Fibroblast of skin of back (primary cell): ENCODE measurements around the gene TPRN.

ENCODE experiments used
- DNase-seq: peaks from one replicate; pipeline ENCODE4 v3.0.0-alpha.2; 2013

The TPRN gene

DNA sequence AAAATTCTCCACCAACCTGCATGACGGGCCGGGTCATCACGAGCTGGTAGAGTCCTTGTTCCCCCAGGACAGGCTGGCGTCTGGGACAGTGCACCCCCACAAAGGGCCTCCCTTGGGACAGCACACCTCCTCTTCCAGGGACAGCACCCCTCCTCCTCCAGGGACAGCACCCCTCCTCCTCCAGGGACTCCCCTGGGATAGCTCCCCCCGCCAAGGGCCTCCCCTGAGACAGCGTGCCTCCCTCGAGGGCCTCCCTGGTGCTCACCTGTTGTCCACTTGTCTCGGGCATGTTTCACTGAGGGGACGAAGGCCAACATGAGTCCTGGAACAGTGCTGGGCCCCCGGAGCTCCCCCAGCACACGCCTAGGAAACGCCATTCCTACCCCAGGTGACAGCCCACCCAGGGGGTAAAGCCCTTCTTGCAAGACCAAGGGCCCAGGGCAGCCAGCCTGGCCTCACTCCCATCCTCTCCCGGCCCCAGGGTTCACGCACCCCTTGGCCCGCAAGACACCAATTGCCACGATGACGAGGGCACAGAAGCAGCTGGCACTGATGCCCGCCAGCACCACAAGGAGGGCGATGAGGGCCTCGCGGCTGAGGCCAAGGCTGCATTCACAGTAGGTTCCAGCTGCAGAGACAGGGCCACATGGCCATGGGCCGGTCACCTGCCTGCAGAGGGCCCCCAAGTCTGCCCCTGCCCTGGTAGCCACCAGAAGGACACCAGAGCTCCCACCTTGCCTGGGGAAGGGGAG is 29.2 kb downstream of the TPRN start:
- no peak for DNase-seq

DNA sequence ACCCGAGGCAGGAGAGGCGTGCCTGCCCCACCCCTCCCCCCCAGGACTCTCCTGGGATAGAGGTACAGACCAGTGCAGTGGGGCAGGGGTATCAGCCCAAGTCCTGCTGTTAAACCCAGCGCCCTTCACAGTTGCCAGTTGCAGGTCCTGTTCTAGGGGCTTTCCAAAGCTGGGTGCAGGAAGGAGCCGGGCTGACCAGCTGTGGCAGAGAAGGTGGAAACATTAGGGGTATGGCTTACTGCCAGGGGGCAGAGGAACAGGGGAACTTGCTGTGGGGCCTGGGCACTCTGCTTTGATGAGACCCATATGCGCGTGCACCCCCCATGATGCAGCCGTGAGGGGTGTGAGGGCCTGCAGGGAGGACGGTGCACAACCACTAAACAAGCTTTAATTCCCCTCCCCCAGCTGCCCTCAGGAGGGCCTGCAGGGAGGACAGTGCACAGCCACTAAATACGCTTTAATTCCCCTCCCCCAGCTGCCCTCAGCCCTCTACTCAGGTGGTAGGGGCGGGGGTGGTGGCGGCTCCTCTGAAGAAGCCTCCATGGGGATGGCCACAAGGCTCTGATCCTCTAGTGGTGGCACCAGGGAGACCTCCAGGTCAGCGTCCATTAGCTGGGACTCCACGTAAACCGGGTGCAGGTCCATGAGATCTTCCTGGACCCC is 29.9 kb downstream of the TPRN start:
- DNase-seq: no peak

DNA sequence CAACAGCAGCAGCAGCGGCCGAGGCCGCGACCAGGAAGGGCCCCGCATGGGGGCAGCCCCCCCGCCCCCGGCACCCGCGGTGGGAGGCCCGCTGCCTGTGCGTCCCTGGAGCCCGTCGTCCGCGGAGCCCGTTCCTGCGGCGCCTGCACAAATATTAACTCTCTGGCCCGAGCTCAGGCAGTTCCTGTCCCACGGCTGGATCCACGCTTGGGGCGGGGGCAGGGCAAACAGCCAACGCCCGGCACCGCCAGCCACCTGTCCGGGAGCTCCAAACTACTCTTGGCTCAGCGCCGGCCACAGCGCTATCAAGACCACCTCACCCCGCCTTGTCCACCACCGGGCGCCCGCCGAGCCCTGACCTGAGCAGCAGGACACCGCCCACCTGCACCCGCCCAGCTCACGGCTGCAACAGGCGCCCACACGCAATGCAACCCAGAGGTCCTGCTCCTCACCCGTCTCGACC is 30.6 kb downstream of the TPRN start, which contains the start of gene LRRC26:
Gene LRRC26 (minus strand): TSS at position 156 of the 463 bp plus-strand sequence. CDS start 108 bp downstream, at position 48.
- no peak for DNase-seq

DNA sequence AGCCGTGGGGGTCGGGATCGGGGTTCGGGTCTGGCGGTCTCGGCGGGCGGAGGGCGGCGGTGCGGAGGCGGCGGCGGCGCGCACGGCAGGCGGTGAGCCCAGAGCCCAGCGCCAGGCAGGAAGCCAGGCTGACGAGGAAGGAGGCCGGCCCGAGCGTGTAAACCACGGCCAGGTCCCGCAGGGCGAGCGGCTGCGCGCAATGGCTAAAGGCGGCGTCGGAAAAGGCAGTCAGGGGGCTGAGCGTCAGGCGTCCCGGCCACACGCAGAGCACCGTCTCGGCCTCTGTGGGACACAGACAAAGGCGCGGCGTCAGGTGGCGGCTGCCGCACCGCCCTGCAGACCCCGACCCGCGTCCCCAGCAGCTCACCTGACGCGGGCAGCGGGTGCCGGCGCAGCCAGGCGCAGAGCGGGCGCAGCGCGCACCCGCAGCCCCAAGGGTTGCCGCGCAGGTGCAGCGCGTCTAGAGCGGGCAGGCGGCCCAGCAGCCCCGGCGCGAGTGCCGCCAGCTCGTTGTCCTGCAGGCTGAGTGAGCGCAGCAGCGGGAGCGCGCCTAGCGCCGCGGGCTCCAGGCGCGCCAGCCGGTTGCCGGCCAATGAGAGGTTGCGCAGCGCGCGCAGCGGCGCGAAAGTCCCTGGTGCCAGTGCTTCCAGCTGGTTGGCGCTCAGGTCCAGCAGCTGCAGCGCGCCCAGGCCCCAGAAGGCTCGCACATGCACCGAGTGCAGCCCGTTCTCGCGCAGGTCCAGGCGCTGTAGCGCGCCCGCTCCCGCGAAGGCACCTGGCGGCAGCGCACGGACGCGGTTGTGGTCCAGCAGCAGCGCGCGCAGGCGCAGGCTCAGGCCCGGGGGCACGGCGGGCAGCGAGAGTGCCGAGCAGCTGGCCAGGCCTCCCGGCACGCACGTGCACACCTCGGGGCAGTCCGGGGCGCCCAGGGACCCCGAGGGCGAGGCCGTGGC is 31.4 kb downstream of the TPRN start:
- no peak for DNase-seq

DNA sequence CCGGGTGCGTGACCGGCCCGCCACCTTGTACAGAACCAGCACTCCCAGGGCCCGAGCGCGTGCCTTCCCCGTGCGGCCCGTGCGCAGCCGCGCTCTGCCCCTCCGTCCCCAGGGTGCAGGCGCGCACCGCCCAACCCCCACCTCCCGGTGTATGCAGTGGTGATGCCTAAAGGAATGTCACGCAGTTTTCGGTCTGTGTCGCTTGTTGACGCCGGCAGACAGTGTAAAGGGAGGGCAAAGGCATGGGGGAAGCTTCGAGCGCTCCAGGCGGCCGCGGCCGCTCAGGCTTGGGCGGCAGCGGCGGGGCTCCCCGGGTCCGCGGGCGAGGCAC is 32.0 kb downstream of the TPRN start:
- DNase-seq: no peak

DNA sequence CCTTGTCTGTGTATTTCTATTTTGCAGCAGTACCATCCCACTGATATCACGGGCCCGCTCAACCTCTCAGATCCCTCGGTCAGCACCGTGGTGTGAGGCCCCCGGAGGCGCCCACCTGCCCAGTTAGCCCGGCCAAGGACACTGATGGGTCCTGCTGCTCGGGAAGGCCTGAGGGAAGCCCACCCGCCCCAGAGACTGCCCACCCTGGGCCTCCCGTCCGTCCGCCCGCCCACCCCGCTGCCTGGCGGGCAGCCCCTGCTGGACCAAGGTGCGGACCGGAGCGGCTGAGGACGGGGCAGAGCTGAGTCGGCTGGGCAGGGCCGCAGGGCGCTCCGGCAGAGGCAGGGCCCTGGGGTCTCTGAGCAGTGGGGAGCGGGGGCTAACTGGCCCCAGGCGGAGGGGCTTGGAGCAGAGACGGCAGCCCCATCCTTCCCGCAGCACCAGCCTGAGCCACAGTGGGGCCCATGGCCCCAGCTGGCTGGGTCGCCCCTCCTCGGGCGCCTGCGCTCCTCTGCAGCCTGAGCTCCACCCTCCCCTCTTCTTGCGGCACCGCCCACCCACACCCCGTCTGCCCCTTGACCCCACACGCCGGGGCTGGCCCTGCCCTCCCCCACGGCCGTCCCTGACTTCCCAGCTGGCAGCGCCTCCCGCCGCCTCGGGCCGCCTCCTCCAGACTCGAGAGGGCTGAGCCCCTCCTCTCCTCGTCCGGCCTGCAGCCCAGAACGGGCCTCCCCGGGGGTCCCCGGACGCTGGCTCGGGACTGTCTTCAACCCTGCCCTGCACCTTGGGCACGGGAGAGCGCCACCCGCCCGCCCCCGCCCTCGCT is 32.6 kb downstream of the TPRN start:
- no peak for DNase-seq

DNA sequence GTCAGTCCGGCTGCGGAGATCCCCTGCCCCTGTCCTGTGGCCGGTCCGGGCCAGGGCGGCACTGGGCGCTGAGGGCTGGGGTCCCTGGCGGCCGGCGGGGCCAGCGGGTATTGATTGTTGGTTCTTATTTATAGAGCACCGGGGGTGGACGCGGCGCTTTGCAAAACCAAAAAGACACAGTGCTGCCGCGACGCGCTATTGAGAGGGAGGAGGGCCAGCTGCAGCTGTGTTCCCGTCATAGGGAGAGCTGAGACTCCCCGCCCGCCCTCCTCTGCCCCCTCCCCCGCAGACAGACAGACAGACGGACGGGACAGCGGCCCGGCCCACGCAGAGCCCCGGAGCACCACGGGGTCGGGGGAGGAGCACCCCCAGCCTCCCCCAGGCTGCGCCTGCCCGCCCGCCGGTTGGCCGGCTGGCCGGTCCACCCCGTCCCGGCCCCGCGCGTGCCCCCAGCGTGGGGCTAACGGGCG is 33.2 kb downstream of the TPRN start:
- no peak for DNase-seq

DNA sequence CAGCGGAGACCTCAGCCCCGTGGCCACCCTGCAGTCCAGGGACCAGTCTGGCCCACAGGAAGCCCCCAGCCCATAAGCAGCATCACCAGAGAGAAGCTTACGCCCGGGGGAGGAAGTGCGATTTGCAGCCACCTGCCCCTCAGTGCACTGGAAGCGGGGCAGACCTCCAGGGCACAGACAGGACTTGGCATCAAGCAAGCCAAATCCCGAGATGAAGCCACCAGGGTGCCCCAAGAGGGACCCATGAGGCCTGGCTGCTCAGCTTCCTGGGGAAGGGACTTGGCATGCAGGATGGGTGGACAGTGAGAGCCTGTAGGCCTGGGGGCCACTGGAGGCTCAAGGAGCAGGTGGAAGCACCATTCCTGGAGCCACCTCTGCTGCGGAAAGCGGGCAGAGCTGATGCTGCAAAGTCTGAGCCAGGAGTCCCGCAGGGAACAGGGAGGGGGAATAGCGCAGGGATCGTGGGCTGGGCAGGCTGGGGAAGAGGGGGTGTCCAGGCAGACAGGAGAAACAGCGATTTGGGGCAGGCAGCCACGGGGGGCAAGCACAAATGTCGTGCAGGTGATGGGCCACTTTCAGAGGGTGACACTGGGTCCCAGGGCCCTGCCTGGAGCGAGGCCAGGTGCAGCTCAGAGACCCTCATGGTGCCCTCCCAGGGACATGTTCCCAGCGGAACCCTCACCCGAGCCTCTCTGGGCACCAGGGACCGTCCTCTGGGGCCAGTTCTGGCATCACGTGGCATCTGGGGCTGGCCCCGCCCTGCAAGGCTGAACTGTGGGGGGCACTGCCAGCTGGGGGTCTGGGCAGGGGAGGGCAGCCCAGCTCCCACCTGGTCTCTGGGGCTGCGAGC is 33.9 kb downstream of the TPRN start:
- no peak for DNase-seq

DNA sequence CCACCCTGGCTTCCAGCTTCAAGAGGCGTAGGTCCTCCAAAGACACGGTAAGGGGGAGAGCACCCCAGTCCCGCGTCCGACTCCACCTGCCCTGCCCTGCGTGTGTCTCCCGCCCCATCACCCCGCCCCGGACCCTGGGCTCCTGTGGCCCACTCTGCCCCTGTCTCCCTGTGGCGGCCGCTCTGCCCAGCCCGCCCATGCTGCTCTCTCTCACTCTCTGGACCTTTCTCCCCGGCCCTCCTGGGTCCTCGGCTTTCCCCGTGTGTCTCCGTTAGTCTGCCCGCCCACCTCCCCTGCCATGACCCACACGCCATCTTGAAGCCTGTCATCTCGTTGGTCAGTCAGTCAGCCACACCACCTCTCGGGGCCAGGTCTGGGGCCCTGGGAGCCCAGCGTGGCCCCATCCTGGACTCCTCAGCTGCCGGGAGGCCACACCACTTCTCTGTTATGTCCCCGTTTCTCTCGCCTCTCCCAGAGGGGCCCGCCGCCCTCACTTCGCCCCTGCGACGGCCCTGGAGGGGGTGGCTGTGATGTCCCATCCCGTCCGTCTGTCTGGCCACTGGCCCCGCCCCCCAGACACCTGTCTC is 35.2 kb downstream of the TPRN start:
- no peak for DNase-seq

DNA sequence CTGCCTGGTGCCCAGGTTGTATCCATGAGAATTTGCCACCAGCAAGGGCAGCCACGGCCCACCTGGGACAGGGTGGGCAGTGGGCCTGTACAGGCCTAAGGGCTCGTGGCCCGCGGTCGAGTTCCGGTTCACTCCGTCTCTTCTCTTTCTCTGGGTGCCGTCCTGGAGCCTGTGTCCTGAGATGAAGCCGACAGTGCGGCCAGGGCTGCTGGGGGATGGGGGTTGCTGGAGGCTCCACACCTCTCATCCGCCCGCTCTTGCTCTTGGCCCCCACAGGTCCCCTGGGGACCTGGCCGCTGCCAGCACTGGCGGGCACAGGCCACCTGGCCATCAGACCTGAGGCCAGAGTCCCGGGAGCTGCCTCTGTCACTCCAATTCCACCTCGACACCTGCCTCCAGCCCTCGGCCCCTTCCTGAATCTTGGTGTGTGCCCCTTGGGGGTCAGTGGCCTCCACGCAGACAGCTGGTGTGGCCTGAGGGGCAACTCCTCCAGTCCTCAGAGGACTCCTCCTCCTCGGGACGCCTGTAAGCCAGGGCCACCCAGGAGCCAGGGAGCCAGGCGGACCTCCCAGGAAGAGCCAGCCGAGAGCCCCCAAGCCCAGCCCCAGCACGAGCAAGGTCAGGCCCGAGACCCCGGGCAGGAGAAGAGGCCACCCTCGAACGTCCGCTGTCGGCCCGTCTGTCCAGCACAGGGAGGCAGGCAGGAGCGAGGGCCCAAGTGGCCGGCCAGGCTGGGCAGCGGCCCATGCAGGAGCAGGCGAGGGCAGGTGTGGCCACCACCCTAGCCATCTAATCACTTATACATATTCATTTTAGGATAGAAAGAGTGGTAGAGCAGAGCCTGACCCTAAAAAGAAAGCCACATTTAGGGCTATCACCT is 35.9 kb downstream of the TPRN start:
- no peak for DNase-seq

DNA sequence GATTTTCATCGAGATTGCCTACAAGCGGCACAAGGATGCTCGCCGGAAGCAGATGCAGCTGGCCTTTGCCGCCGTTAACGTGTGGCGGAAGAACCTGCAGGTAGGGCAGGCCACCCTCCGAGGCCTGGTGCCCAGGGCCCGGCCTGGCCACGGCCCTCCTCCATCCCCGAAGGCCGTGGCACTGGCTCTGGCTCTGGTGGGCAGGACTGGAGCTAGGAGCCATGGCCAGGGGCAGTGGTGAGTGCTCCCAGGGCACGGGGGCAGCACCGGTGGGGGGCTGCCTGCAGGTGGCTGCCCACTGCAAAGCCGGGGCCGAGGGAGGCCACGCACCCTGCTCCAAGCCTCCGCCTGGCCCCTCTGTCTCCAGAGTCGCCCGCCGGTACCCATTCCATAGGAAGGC is 36.7 kb downstream of the TPRN start:
- no peak for DNase-seq

DNA sequence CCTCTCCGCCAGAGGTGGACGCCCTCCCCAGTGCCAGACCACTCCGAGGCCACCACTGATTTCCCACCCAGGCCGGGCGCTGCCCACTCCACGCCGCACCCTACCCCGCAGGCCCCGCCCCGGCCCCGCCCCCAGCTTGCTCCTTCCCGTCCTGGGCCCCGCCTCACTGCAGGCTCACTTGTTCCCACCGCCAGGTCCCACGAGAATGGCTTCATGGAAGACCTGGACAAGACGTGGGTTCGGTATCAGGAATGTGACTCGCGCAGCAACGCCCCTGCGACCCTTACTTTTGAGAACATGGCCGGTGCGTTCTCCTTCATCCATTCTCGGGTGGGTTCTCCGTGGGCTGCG is 37.2 kb downstream of the TPRN start:
- DNase-seq: no peak

DNA sequence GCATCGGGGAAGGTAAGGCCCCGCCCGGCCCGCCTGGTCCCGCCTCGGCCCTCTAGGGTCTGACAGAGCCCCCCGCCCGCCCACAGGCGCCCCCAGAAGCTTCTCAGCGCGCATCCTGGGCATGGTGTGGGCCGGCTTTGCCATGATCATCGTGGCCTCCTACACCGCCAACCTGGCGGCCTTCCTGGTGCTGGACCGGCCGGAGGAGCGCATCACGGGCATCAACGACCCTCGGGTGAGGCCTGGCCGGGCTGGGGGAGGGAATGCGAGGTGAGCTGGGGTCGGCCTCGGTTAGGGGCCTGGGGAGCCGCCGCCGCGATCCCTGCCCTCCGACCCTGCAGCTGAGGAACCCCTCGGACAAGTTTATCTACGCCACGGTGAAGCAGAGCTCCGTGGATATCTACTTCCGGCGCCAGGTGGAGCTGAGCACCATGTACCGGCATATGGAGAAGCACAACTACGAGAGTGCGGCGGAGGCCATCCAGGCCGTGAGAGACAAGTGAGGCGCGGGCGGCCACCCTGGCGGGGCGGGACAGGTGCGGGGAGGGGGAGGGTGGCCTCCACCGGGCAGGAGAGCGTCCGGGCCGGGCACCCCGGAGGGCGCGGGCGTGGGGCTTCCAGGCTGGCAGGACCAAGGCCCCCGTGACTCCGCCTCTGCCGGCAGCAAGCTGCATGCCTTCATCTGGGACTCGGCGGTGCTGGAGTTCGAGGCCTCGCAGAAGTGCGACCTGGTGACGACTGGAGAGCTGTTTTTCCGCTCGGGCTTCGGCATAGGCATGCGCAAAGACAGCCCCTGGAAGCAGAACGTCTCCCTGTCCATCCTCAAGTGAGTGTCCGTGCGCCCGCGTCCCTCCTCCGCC is 37.8 kb downstream of the TPRN start:
- no peak for DNase-seq

DNA sequence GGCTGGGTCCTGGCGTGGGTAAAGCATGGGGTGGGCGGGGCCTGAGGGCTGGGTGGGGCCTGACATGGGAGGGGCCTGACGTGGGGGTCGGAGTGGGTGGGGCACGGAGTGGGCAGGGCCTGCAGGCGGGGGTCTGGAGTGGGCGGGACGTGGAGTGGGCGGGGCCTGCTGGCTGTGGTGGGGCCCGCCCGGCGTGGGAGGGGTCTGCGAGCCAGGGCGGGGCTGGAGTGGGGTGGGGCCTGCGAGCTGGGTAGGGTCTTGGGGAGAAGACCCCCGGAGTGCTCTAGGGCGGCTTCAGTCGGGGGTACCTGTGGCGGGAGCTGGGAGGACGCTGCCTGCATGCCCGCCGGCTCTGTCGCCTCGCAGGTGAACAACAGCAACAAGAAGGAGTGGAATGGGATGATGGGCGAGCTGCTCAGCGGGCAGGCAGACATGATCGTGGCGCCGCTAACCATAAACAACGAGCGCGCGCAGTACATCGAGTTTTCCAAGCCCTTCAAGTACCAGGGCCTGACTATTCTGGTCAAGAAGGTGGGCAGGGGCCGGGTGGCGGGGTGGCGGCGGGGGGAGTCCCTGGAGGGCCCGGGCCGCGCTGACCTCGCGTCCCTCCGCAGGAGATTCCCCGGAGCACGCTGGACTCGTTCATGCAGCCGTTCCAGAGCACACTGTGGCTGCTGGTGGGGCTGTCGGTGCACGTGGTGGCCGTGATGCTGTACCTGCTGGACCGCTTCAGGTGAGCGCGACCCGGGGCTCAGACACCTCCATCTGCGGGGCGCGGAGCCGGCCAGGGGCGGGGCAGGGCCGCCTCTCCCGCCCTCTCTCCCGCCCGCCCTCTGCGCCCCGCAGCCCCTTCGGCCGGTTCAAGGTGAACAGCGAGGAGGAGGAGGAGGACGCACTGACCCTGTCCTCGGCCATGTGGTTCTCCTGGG is 38.7 kb downstream of the TPRN start:
- no peak for DNase-seq

DNA sequence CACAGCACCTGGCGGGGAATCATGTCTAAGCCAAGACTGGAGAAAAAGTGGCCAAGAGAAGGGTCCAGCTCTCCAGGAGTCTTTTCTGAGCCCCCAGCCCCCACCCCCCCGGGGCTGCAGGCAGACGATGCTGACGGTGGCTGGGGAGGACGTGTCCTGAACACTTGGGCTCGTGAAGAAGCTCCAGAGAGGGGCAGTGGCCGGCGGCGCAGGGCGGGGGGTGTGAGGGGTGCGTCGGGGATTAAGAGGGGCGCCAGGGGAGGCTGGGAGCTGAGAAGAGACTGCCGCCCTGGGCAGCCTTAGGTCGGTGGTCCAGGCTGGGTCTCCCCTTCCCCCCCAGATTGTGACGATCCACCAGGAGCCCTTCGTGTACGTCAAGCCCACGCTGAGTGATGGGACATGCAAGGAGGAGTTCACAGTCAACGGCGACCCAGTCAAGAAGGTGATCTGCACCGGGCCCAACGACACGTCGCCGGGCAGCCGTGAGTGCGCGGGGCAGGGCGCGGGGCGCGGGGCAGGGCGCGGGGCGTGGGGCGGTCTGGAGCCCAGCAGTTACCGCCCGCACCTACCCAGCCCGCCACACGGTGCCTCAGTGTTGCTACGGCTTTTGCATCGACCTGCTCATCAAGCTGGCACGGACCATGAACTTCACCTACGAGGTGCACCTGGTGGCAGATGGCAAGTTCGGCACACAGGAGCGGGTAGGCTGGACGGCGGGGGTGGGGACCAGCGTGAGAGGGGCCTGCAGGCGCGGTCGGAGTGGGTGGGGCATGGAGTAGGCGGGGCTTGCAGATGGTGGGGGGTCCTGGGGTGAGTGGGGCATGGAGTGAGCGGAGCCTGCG is 39.6 kb downstream of the TPRN start:
- DNase-seq: no peak

DNA sequence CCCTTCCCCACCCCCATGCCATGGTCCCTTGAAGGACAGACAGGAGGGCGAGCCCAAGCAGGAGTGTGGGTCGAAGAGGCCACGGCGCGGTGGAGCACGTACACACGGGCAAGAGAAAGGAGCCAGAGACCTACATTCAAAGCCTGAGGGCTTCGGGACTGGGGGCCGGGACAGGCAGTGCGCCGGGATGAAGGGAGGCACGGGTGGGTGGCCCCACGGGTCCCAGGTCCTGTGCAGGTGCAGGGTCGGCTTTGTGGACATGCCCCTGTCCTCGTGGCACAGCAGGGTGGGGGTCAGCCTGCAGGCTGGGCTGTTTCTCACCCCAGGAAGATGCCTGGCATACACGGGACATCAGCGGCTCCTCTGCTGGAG is 40.5 kb downstream of the TPRN start:
- DNase-seq: no peak
